Fibroblast of lung (primary cell): Measurements from ENCODE around the gene DPP6. TPM values are rescaled to one million over a fixed set of nuclear protein-coding genes. Genes with fewer than 3 reads are reported as not detected.

Experiments
- DNase-seq, 2 donors: peaks; one replicate each; pipeline versions ENCODE4 v3.0.0 to v3.0.0-alpha.2; 2010; ENCODE audit warnings: low read depth in 2 of 2
- H2AFZ ChIP-seq: 2 replicates; pipeline ENCODE4 v1.5.1; 2012; ENCODE audit warnings: low read length, control low read depth, inconsistent platforms
- H3K27ac ChIP-seq: 2 replicates; pipeline ENCODE4 v1.5.1; 2011; ENCODE audit warnings: low read length, control low read depth; ENCODE audit not compliant: insufficient read depth
- H3K27me3 ChIP-seq: 2 replicates; pipeline ENCODE4 v1.5.1; 2011; ENCODE audit warnings: mild to moderate bottlenecking, low read length; ENCODE audit not compliant: control insufficient read depth, insufficient read depth
- H3K36me3 ChIP-seq: 2 replicates; pipeline ENCODE4 v1.5.1; 2011; ENCODE audit warnings: low read length; ENCODE audit not compliant: control insufficient read depth, insufficient read depth
- H3K4me1 ChIP-seq: 2 replicates; pipeline ENCODE4 v1.5.1; 2011; ENCODE audit warnings: low read length; ENCODE audit not compliant: control insufficient read depth, insufficient read depth; ENCODE audit errors: extremely low read depth
- H3K4me2 ChIP-seq: 2 replicates; pipeline ENCODE4 v1.5.1; 2011; ENCODE audit warnings: low read length, control low read depth; ENCODE audit not compliant: insufficient read depth; ENCODE audit errors: extremely low read depth
- H3K4me3 ChIP-seq, 4 experiments: fragments of 200-600 bp in 1 of 4; sonication (generic) in 1 of 4; replicated peaks in 1 of 4; 2 replicates each; pipeline ENCODE4 v1.5.1; 2011 to 2016; ENCODE audit warnings: low read length in 4 of 4, low read depth in 3 of 4, mild to moderate bottlenecking in 3 of 4, control low read depth in 2 of 4, inconsistent platforms in 1 of 4, mixed read lengths in 1 of 4; ENCODE audit not compliant: insufficient read depth in 1 of 4; ENCODE audit errors: control extremely low read depth in 1 of 4
- H3K79me2 ChIP-seq: 2 replicates; pipeline ENCODE4 v1.5.1; 2012; ENCODE audit warnings: mild to moderate bottlenecking, low read length, inconsistent platforms; ENCODE audit not compliant: control insufficient read depth, insufficient read depth
- H3K9ac ChIP-seq: 2 replicates; pipeline ENCODE4 v1.5.1; 2011; ENCODE audit warnings: mild to moderate bottlenecking, low read length, control low read depth; ENCODE audit not compliant: insufficient read depth
- H3K9me3 ChIP-seq: 2 replicates; pipeline ENCODE4 v1.5.1; 2012; ENCODE audit warnings: low read depth, low read length; ENCODE audit not compliant: control insufficient read depth, insufficient read depth
- H4K20me1 ChIP-seq: 2 replicates; pipeline ENCODE4 v1.5.1; 2011; ENCODE audit warnings: low read length; ENCODE audit not compliant: control insufficient read depth, insufficient read depth; ENCODE audit errors: extremely low read depth
- CTCF ChIP-seq, 2 donors: IDR thresholded peaks in 1 of 2; conservative IDR thresholded peaks in 1 of 2; 1 replicate in 1 of 2; 2 replicates in 1 of 2; pipeline ENCODE4 v1.5.1; 2011 to 2012; ENCODE audit warnings: low read length in 2 of 2, control low read depth in 1 of 2, inconsistent platforms in 1 of 2, low read depth in 1 of 2, mild to moderate bottlenecking in 1 of 2
- EZH2 ChIP-seq: IDR thresholded peaks from 2 replicates; pipeline ENCODE4 v1.5.1; 2012; ENCODE audit warnings: low read length, control low read depth, mild to moderate bottlenecking; ENCODE audit errors: missing control alignments
- polyA plus RNA-seq, 2 donors: library from polyadenylated mRNA; depleted of rRNA in 1 of 2; stranded (reverse) in 1 of 2; unstranded in 1 of 2; fragments of >200 nt; gene quantifications; 2 replicates each; pipeline ENCODE4 v1.2.1, GENCODE V29; 2011 to 2012; ENCODE audit warnings: missing spikeins in 1 of 2
- total RNA-seq: library from RNA; depleted of rRNA; stranded (reverse); fragments of >200 nt; gene quantifications from 2 replicates; pipeline ENCODE4 v1.2.1, GENCODE V29; 2014

DPP6 gene
- total and polyA plus RNA-seq, 2 donors (not counting 1 experiment from before 2014, with no cell fraction given): not detected

GRCh38 chr7:154232700-154233099 lies 180.5 kb downstream of the DPP6 start:
- Histone ChIP-seq H3K4me3 (no peak overlapping the region), H3K9ac (no peak overlapping the region), H3K9me3 (no peaks in the 10 kb centered on the region), H3K4me1 (no peaks in the 10 kb centered on the region), H3K4me2 (no peak overlapping the region), H4K20me1 (no peaks in the 10 kb centered on the region), H3K36me3 (no peaks in the 10 kb centered on the region), H3K27me3 (no peaks in the 10 kb centered on the region), H3K79me2 (no peaks in the 10 kb centered on the region), H3K27ac (no peak overlapping the region), H2AFZ (no peak overlapping the region)
- DNase-seq: no peak
- TF ChIP-seq EZH2 (no peak), CTCF (conservative IDR thresholded peaks at IDR 0.05 in 1 of 2, IDR thresholded peaks at IDR 0.05 in 1 of 2; ENCODE audit: low read depth in 1 of 2, low read length in 2 of 2) (no peak)

- Histone ChIP-seq H3K4me2 (no peak overlapping the region), H3K9ac (no peak overlapping the region)
Observed at GRCh38 chr7:154241988-154242387, 189.8 kb downstream of the DPP6 start.

GRCh38 chr7:154242709-154243108 lies 190.5 kb downstream of the DPP6 start:
- H4K20me1 ChIP-seq: no peaks in the 10 kb centered on the region
- no peak overlapping the region for H2AFZ ChIP-seq
- H3K36me3 ChIP-seq: no peaks in the 10 kb centered on the region
- no peak for DNase-seq
- no peak overlapping the region for H3K4me2 ChIP-seq
- no peaks in the 10 kb centered on the region for H3K79me2 ChIP-seq
- H3K9ac ChIP-seq: no peak overlapping the region
- H3K27me3 ChIP-seq: no peaks in the 10 kb centered on the region
- no peak overlapping the region for H3K4me3 ChIP-seq
- no peak for TF ChIP-seq EZH2
- TF ChIP-seq CTCF (conservative IDR thresholded peaks at IDR 0.05 in 1 of 2, IDR thresholded peaks at IDR 0.05 in 1 of 2; ENCODE audit: low read depth in 1 of 2, low read length in 2 of 2): no peak
- H3K27ac ChIP-seq: no peak overlapping the region
- H3K9me3 ChIP-seq: no peaks in the 10 kb centered on the region
- no peaks in the 10 kb centered on the region for H3K4me1 ChIP-seq

More at GRCh38 chr7:154241988-154242387, 189.8 kb downstream of the DPP6 start:
- Histone ChIP-seq H3K27ac (no peak overlapping the region), H3K4me1 (no peaks in the 10 kb centered on the region), H3K4me3 (no peak overlapping the region), H3K9me3 (no peaks in the 10 kb centered on the region), H2AFZ (no peak overlapping the region), H3K79me2 (no peaks in the 10 kb centered on the region), H3K36me3 (no peaks in the 10 kb centered on the region), H3K27me3 (no peaks in the 10 kb centered on the region), H4K20me1 (no peaks in the 10 kb centered on the region)
- no peak for TF ChIP-seq EZH2
- TF ChIP-seq CTCF (conservative IDR thresholded peaks at IDR 0.05 in 1 of 2, IDR thresholded peaks at IDR 0.05 in 1 of 2; ENCODE audit: low read depth in 1 of 2, low read length in 2 of 2): no peak
- DNase-seq: no peak
